ENCODE measurements around the gene ATP6V1A.

The ATP6V1A gene

GRCh38 chr3:113721636-113722035 lies 25.2 kb upstream of the ATP6V1A start:
- Histone ChIP-seq H3K4me1 (ENCODE audit: control insufficient read depth, insufficient read depth, low read length) (peaks cover 7% of the 10 kb centered on the region), H3K4me2 (ENCODE audit: low read length) (no peak overlapping the region), H3K9me3 (replicated peaks; ENCODE audit: low read length) (no peaks in the 10 kb centered on the region), H3K4me3 (ENCODE audit: low read length) (no peak overlapping the region), H3K36me3 (ENCODE audit: insufficient read depth, low read length) (peaks cover 54% of the 10 kb centered on the region), H3K9ac (ENCODE audit: low read depth, low read length) (no peak overlapping the region), H3K27me3 (ENCODE audit: control insufficient read depth, insufficient read depth, low read length) (no peaks in the 10 kb centered on the region)

GRCh38 chr3:113728661-113729060 lies 18.2 kb upstream of the ATP6V1A start:
- H3K4me3 ChIP-seq (ENCODE audit: low read length), result no peak overlapping the region
- H3K36me3 ChIP-seq (ENCODE audit: insufficient read depth, low read length), result peaks cover 13% of the 10 kb centered on the region
- H3K27me3 ChIP-seq (ENCODE audit: control insufficient read depth, insufficient read depth, low read length), result no peaks in the 10 kb centered on the region
- H3K9me3 ChIP-seq (replicated peaks; ENCODE audit: low read length), result no peaks in the 10 kb centered on the region
- H3K9ac ChIP-seq (ENCODE audit: low read depth, low read length), result no peak overlapping the region
- H3K4me2 ChIP-seq (ENCODE audit: low read length), result no peak overlapping the region
- no peaks in the 10 kb centered on the region for H3K4me1 ChIP-seq (ENCODE audit: control insufficient read depth, insufficient read depth, low read length)

GRCh38 chr3:113730550-113730949 lies 16.3 kb upstream of the ATP6V1A start:
- no peaks in the 10 kb centered on the region for H3K9me3 ChIP-seq (replicated peaks; ENCODE audit: low read length)
- no peak overlapping the region for H3K9ac ChIP-seq (ENCODE audit: low read depth, low read length)
- no peaks in the 10 kb centered on the region for H3K4me1 ChIP-seq (ENCODE audit: control insufficient read depth, insufficient read depth, low read length)
- H3K4me2 ChIP-seq (ENCODE audit: low read length), result no peak overlapping the region
- no peaks in the 10 kb centered on the region for H3K27me3 ChIP-seq (ENCODE audit: control insufficient read depth, insufficient read depth, low read length)
- no peak overlapping the region for H3K4me3 ChIP-seq (ENCODE audit: low read length)
- peaks cover 6% of the 10 kb centered on the region for H3K36me3 ChIP-seq (ENCODE audit: insufficient read depth, low read length)

- no peaks in the 10 kb centered on the region for H3K9me3 ChIP-seq (replicated peaks; ENCODE audit: low read length)
Measured at GRCh38 chr3:113731694-113732093, 15.1 kb upstream of the ATP6V1A start.

GRCh38 chr3:113736548-113737089 lies 10.2 kb upstream of the ATP6V1A start:
- Histone ChIP-seq H3K4me2 (ENCODE audit: low read length) (peak overlapping the region; percentile 51), H3K36me3 (ENCODE audit: insufficient read depth, low read length) (no peaks in the 10 kb centered on the region), H3K27me3 (ENCODE audit: control insufficient read depth, insufficient read depth, low read length) (no peaks in the 10 kb centered on the region), H3K4me3 (ENCODE audit: low read length) (no peak overlapping the region), H3K4me1 (ENCODE audit: control insufficient read depth, insufficient read depth, low read length) (peaks cover 22% of the 10 kb centered on the region), H3K9me3 (replicated peaks; ENCODE audit: low read length) (no peaks in the 10 kb centered on the region), H3K9ac (ENCODE audit: low read depth, low read length) (peak overlapping the region; percentile 30)

More at GRCh38 chr3:113731694-113732093, 15.1 kb upstream of the ATP6V1A start:
- no peak overlapping the region for H3K9ac ChIP-seq (ENCODE audit: low read depth, low read length)
- H3K4me1 ChIP-seq (ENCODE audit: control insufficient read depth, insufficient read depth, low read length), result peaks cover 2% of the 10 kb centered on the region
- no peaks in the 10 kb centered on the region for H3K27me3 ChIP-seq (ENCODE audit: control insufficient read depth, insufficient read depth, low read length)
- H3K4me3 ChIP-seq (ENCODE audit: low read length), result no peak overlapping the region
- peaks cover 6% of the 10 kb centered on the region for H3K36me3 ChIP-seq (ENCODE audit: insufficient read depth, low read length)
- no peak overlapping the region for H3K4me2 ChIP-seq (ENCODE audit: low read length)

GRCh38 chr3:113741086-113741485 lies 5.7 kb upstream of the ATP6V1A start:
- Histone ChIP-seq H3K4me2 (ENCODE audit: low read length) (no peak overlapping the region), H3K4me3 (ENCODE audit: low read length) (no peak overlapping the region), H3K36me3 (ENCODE audit: insufficient read depth, low read length) (no peaks in the 10 kb centered on the region), H3K27me3 (ENCODE audit: control insufficient read depth, insufficient read depth, low read length) (no peaks in the 10 kb centered on the region), H3K4me1 (ENCODE audit: control insufficient read depth, insufficient read depth, low read length) (peaks cover 43% of the 10 kb centered on the region), H3K9ac (ENCODE audit: low read depth, low read length) (no peak overlapping the region), H3K9me3 (replicated peaks; ENCODE audit: low read length) (no peaks in the 10 kb centered on the region)

- H3K9ac ChIP-seq (ENCODE audit: low read depth, low read length), result no peak overlapping the region
- H3K4me2 ChIP-seq (ENCODE audit: low read length), result peak overlapping the region; percentile 14
- H3K9me3 ChIP-seq (replicated peaks; ENCODE audit: low read length), result no peaks in the 10 kb centered on the region
- H3K36me3 ChIP-seq (ENCODE audit: insufficient read depth, low read length), result no peaks in the 10 kb centered on the region
- no peak overlapping the region for H3K4me3 ChIP-seq (ENCODE audit: low read length)
- peaks cover 45% of the 10 kb centered on the region for H3K4me1 ChIP-seq (ENCODE audit: control insufficient read depth, insufficient read depth, low read length)
- no peaks in the 10 kb centered on the region for H3K27me3 ChIP-seq (ENCODE audit: control insufficient read depth, insufficient read depth, low read length)
Measured at GRCh38 chr3:113741620-113742019, 5.2 kb upstream of the ATP6V1A start.

GRCh38 chr3:113743006-113743630 lies 3.7 kb upstream of the ATP6V1A start:
- Histone ChIP-seq H3K4me1 (ENCODE audit: control insufficient read depth, insufficient read depth, low read length) (peaks cover 36% of the 10 kb centered on the region), H3K27me3 (ENCODE audit: control insufficient read depth, insufficient read depth, low read length) (no peaks in the 10 kb centered on the region), H3K4me2 (ENCODE audit: low read length) (peak overlapping the region; percentile 86), H3K9me3 (replicated peaks; ENCODE audit: low read length) (no peaks in the 10 kb centered on the region), H3K9ac (ENCODE audit: low read depth, low read length) (peak overlapping the region; percentile 100), H3K4me3 (ENCODE audit: low read length) (peak overlapping the region; percentile 98), H3K36me3 (ENCODE audit: insufficient read depth, low read length) (no peaks in the 10 kb centered on the region)

- Histone ChIP-seq H3K9ac (ENCODE audit: low read depth, low read length) (peak overlapping the region; percentile 100), H3K4me3 (ENCODE audit: low read length) (peak overlapping the region; percentile 98), H3K4me2 (ENCODE audit: low read length) (peak overlapping the region; percentile 86), H3K4me1 (ENCODE audit: control insufficient read depth, insufficient read depth, low read length) (peaks cover 38% of the 10 kb centered on the region), H3K36me3 (ENCODE audit: insufficient read depth, low read length) (no peaks in the 10 kb centered on the region), H3K9me3 (replicated peaks; ENCODE audit: low read length) (no peaks in the 10 kb centered on the region), H3K27me3 (ENCODE audit: control insufficient read depth, insufficient read depth, low read length) (no peaks in the 10 kb centered on the region)
Measured at GRCh38 chr3:113744941-113745755, 1.7 kb upstream of the ATP6V1A start.

GRCh38 chr3:113745756-113746547 lies 883 bp upstream of the ATP6V1A start, which contains the start of gene NAA50:
TSS of gene NAA50 (minus strand) at chr3:113746249. CDS start at chr3:113745949, 300 bp downstream.
- Histone ChIP-seq H3K36me3 (ENCODE audit: insufficient read depth, low read length) (no peaks in the 10 kb centered on the region), H3K4me1 (ENCODE audit: control insufficient read depth, insufficient read depth, low read length) (peaks cover 38% of the 10 kb centered on the region), H3K27me3 (ENCODE audit: control insufficient read depth, insufficient read depth, low read length) (no peaks in the 10 kb centered on the region), H3K9ac (ENCODE audit: low read depth, low read length) (peak within 1 kb of the TSS; percentile 100), H3K9me3 (replicated peaks; ENCODE audit: low read length) (no peaks in the 10 kb centered on the region), H3K4me3 (ENCODE audit: low read length) (peak within 1 kb of the TSS; percentile 98), H3K4me2 (ENCODE audit: low read length) (peak within 1 kb of the TSS; percentile 86)

All from skeletal muscle satellite cell (primary cell).